Measurements from ENCODE around the gene DENND1C.
A peak's percentile ranks its signal among the peaks of the same experiment; 100 is the strongest.

GRCh38 chr19:6516659-6517291 is 35.2 kb upstream of the DENND1C start:
- TF ChIP-seq SMC3 (conservative IDR thresholded peaks at IDR 0.05; ENCODE audit: insufficient read depth, low read depth, low read length) = peak; percentile 97
- TF ChIP-seq ZBTB2 (IDR thresholded peaks at IDR 0.05) = peak; percentile 47; the same call in 1 of the 2 replicates

Data from K562 (cell line).